ENCODE measurements around the gene ARFGAP1.

The ARFGAP1 gene

DNA sequence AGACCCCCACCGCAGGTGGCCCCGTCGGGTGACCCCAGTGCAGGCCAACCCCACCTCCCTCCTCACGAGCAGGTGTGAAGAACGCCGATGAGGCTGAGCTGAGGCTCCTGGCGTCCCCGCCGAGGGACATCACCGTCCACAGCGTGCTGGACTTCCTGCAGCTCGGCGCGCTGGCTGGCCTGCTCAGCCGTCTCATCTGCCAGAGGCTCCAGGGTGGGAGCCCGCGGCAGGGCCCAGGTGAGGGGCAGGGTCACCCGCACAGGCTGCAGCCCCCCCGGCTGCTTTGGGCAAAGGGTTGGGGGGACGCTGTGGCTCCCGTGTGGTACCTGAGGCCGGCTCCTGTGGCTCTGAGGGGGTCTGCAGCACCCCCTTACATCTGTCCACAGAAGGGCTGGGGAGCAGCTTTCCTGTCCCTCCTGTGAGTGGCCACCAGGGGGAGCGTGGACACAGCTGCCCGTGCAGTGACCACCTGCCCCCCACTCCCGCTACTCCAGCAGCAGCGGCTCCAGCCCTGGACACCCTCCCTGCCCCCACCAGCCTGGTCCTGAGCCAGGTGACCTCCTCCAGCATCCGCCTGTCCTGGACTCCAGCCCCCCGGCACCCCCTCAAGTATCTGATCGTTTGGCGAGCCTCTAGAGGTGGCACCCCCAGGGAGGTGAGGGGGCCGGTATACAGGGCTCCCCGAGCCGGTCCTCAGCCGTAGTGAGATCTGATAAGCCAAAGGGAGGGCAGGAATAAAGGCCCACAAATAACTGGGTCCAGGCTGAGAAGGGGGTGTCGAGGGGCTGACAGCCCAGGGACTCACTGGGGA lies 36.9 kb downstream of the ARFGAP1 start:
- DNase-seq (ENCODE audit: low read depth), result no peak

DNA sequence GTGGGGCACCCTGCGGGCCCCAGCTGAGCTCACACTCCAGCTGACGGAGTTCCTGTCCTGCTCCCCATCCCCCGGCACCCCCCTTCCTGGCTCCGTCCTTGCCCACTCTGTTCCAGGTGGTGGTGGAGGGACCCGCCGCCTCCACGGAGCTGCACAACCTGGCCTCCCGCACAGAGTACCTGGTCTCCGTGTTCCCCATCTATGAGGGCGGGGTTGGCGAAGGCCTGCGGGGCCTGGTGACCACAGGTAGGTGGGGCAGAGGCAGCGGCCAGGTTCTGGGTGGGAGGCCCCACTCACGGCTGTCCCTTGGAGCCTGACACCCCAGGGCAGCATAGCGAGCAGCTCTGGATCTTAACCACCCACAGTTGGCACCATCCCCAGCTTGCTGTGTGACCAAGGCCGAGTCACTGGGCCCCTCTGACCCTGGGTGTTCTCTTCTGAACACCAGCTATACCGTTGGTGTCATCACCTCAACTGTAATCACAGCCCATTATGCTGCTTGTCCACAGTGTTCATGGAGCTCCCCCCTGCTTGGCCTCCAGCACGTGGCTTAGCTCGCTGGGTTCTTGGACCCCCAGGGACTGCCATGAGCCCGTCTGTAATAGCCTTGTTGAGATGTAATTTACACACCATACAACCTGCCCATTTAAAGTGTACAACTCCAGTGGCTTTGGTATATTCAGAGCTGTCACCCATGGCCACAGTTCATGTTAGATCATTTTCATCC lies 37.8 kb downstream of the ARFGAP1 start:
- DNase-seq (ENCODE audit: low read depth), result no peak

DNA sequence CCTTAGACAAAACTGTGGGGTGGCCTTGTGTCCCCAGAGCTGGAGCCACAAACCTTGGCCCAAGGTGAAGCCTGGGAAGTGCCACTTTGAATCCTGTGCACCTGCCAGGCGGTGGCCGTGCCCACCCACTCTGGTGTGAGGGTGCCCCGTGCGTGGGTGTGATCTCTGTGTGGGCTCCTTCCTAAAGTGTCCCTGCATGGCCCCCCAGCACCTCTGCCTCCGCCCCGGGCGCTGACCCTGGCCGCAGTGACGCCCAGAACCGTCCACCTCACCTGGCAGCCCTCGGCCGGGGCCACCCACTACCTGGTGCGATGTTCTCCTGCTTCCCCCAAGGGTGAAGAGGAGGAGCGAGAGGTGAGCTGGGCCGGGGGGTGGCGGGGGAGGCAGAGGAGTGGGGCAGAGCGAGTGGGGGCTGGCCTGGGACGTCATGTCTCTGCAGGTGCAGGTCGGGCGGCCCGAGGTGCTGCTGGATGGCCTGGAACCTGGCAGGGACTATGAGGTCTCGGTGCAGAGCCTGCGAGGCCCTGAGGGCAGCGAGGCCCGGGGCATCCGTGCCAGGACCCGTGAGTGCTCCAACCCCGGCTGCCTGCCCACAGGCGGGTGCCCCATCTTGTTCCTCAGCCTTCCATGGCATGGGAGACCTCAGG lies 38.7 kb downstream of the ARFGAP1 start:
- no peak for DNase-seq (ENCODE audit: low read depth)

GRCh38 chr20:63311833-63312243 lies 39.2 kb downstream of the ARFGAP1 start:
- DNase-seq (ENCODE audit: low read depth), result no peak

GRCh38 chr20:63312273-63312672 lies 39.7 kb downstream of the ARFGAP1 start:
- no peak for DNase-seq (ENCODE audit: low read depth)

GRCh38 chr20:63312690-63313348 lies 40.2 kb downstream of the ARFGAP1 start:
- DNase-seq (ENCODE audit: low read depth), result no peak

GRCh38 chr20:63313349-63314014 lies 40.9 kb downstream of the ARFGAP1 start:
- DNase-seq (ENCODE audit: low read depth), result no peak

GRCh38 chr20:63314015-63314471 lies 41.4 kb downstream of the ARFGAP1 start:
- no peak for DNase-seq (ENCODE audit: low read depth)

DNA sequence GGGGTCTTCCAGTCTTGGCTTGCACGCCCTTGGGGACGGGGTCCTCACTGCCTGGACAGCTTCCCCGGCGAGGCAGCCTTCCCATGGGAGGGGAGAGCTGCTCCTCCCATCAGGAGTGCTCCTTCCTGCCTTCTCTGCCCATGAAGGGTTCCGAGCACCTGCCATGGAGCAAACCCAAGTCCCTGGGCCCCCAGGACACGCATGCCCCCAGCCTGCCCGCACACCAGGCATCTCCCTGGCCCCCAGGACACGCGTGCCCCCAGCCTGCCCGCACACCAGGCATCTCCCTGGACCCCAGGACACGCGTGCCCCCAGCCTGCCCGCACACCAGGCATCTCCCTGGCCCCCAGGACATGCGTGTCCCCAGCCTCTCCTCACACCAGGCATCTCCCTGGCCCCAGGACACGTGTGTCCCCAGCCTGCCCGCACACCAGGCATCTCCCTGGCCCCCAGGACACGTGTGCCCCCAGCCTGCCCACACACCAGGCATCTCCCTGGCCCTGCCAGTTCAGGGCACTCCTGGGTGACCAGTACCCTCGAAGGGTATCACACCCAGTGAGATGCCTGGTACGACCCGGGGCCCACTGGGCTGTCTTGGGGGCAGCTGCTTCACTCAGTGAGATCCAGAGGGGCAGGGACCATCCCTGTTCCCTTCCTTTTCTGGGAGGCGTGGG lies 42.1 kb downstream of the ARFGAP1 start:
- no peak for DNase-seq (ENCODE audit: low read depth)

GRCh38 chr20:63315240-63315689 lies 42.7 kb downstream of the ARFGAP1 start:
- DNase-seq (ENCODE audit: low read depth), result no peak

DNA sequence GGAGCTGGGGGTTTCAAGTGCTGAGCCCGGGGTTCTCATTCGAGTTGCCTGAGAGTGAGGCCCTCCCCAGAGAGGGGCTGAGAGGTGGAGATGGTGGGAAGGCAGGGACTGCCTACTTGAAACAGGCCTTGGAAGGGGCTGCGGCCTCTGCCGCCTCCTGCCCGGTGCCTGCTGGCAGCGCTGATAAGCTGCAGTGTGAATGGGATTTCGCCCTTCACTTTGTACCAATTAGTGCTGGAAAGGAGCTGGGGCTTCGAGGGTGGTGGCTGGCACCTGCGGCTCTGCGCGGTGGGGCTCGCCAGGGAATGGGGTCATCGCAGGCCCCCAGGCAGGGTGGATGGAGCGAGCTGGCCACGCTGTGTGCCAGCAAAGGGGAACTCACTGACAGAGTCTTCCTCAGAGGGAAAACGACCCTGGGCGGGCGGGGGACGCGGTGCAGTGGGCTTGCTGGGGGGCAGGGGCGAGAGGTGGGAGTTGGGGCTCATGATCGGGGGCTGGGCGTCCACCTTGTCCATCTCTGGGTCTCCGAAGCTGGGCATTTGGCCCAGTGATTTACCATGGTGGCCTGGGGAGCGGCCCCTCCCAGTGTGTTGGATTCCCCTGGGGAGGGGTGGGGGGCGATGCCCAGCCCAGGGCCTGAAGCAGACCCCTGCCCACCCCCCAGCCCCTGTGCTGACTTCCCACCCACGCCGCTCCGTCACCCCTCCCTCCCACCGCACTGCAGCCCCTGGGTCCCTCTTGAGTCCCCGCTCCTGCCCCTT lies 43.3 kb downstream of the ARFGAP1 start:
- no peak for DNase-seq (ENCODE audit: low read depth)

DNA sequence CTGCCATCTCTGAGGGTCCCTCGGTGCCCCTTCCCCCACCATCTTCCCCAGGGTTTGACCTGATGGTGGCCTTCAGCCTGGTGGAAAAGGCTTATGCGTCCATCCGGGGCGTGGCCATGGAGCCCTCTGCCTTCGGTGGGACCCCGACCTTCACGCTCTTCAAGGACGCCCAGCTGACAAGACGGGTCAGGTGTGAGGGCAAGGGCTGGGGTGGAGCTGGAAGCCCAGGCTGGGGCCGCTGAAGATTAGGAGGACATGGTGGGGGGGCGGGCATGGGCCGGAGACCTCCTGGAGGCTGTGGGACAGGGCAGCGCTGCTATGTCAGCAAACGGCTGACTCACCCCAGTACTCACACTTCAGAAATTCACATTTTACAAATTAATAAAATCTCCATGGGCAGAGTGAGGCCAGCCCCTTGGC lies 43.9 kb downstream of the ARFGAP1 start:
- DNase-seq (ENCODE audit: low read depth), result no peak

DNA sequence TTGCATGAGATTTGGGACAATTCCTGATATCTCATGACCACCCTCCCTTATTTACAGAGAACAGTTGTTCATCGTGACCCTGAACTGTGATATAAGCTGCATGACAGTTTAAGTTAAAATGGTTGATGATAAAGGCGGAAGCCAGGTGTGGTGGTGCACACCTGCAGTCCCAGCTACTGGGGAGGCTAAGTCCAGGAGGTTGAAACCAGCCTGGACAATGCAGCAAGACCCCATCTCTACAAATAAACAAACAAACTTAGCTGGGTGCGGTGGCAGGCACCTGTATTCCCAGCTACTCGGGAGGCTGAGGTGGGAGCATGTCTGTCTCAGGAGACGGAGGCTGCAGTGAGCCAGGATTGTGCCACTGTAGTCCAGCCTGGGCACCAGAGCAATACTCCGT lies 44.4 kb downstream of the ARFGAP1 start:
- DNase-seq (ENCODE audit: low read depth), result no peak

DNA sequence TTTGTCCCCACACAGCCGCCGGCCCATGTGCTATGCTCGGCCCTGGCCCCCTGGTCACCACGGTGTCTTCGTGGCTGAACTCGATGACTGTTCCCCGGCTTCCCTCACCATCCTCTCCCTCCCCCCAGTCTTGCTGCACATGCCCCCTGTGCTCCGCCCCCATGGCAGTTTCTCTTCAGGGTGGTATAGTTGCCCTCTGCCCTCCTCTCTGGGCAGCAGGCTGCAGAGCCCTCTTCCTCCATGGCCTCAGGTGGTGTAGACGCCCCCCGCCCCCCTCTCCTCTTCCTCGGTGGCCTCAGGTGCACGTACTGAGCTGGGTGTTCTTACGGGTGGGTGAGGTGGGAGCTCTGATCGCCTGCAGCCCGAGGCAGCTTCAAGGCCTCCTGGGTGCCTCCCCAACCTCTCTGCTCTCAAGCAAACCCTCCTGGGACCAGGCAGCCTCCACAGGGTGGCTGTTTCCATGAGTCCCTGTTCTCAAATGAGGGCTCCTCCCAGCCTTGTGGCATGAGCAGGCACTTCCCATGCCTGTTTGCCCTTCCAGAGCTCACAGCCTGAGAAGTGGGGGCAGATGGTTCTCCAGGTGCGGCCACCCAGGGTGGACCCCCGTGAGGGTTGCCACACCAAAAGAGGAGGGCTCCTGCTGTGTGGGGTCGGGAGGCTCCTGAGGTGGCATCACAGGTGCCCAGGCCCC lies 45.1 kb downstream of the ARFGAP1 start:
- no peak for DNase-seq (ENCODE audit: low read depth)

DNA sequence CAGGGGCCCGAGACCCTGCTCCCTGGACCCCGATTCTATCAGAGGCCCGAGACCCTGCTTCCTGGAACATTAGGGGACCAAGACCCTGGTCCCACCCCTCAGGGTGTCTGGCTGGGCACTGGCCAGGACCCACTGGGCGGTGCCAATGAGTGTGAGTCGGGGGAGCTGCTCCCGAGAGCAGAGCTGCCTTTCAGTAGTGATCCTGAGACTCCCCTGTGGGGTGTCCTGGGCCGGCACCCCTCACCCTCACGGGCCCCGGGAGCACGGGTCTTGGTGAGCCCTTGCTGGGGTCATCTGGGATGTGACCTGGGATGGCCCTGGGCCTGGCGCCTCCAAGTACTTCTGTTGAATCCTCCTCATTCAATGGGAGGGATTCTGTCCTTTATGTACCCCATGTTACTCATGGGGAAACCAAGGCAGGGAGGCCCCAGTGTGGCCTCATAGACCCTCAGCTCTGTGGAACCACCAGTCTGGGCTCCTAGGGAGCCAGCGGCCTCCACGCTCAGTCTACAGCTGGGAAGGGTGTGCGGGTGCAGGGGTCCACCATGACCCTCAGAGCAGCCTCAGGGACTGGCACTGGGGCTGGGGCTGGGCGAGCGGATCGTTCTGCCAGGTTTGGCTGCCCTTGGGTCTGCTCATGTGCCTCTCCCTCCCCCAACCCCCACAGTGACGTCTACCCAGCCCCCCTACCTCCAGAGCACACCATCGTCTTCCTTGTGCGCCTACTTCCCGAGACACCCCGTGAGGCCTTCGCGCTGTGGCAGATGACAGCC lies 46.0 kb downstream of the ARFGAP1 start:
- no peak for DNase-seq (ENCODE audit: low read depth)

- DNase-seq (ENCODE audit: low read depth), result no peak
Observed at GRCh38 chr20:63319164-63320040, 46.8 kb downstream of the ARFGAP1 start.

DNA sequence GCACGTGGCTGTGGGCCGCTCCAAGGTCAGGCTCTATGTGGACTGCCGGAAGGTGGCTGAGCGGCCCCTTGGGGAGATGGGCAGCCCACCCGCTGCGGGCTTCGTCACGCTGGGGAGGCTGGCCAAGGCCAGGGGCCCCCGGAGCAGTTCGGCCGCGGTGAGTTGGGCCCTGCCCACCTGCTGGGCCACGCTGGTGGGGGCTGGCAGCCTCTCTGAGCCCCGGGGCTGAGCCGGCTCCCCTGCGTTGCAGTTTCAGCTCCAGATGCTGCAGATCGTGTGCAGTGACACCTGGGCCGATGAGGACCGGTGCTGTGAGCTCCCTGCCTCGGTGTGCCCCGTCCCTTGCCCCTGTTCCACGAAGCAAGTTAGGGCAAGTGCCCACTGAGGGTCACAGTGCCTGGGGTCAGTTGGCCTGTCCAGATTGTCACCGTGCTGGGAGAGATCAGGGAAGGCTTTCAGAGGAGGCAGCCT lies 47.5 kb downstream of the ARFGAP1 start:
- no peak for DNase-seq (ENCODE audit: low read depth)
